DND-41 (cell line): ENCODE data around the gene CIDEA.

Experiments
- EZH2 ChIP-seq: IDR thresholded peaks from 3 replicates; pipeline ENCODE4 v1.6.1; 2012; ENCODE audit warnings: borderline replicate concordance, low read depth, mild to moderate bottlenecking, moderate library complexity, low read length, inconsistent platforms; ENCODE audit not compliant: severe bottlenecking
- TF ChIP-seq, protein P1 (sequence below): IDR thresholded peaks from 2 replicates; pipeline ENCODE4 v1.5.1; 2012; ENCODE audit warnings: borderline replicate concordance, low read length, moderate library complexity, mild to moderate bottlenecking; ENCODE audit not compliant: poor library complexity, severe bottlenecking; ENCODE audit errors: extremely low read depth

DNA sequence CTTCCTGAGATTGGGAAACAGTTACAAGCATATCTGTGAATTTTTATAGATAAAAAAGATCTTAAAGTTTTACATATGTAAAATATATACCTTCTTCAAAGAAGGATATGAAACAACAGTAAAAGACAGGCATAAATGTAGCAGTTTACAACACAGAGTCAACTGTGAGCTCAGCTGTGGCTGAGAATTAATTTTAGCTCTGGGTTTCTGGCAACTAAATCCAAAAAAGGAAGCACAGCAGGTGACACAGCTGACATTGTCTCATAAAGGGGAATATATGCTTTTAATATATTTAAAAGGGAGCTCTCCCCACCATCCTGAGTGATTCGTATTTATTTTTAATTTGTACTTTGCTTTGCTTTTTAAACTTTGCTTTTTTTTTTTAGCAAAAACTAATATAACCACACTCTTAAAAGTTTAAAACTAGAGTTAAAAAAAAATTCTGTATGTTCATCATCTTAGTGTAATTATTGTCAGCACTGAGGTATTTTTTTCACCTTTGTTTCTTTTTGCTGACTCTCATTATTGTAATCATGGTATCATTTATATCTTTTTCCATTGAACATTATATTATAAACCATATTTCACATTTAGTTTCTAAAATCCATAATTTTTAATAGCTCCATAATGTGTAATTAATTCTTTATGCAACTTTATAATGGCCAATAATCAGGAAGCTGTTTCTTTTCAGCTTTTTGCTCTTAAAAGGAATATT is 60.6 kb downstream of the CIDEA start:
- TF ChIP-seq, protein P1, sequence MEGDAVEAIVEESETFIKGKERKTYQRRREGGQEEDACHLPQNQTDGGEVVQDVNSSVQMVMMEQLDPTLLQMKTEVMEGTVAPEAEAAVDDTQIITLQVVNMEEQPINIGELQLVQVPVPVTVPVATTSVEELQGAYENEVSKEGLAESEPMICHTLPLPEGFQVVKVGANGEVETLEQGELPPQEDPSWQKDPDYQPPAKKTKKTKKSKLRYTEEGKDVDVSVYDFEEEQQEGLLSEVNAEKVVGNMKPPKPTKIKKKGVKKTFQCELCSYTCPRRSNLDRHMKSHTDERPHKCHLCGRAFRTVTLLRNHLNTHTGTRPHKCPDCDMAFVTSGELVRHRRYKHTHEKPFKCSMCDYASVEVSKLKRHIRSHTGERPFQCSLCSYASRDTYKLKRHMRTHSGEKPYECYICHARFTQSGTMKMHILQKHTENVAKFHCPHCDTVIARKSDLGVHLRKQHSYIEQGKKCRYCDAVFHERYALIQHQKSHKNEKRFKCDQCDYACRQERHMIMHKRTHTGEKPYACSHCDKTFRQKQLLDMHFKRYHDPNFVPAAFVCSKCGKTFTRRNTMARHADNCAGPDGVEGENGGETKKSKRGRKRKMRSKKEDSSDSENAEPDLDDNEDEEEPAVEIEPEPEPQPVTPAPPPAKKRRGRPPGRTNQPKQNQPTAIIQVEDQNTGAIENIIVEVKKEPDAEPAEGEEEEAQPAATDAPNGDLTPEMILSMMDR, result no peak
- TF ChIP-seq EZH2, result no peak
